Measurements from ENCODE around the gene COL4A6.

DNA sequence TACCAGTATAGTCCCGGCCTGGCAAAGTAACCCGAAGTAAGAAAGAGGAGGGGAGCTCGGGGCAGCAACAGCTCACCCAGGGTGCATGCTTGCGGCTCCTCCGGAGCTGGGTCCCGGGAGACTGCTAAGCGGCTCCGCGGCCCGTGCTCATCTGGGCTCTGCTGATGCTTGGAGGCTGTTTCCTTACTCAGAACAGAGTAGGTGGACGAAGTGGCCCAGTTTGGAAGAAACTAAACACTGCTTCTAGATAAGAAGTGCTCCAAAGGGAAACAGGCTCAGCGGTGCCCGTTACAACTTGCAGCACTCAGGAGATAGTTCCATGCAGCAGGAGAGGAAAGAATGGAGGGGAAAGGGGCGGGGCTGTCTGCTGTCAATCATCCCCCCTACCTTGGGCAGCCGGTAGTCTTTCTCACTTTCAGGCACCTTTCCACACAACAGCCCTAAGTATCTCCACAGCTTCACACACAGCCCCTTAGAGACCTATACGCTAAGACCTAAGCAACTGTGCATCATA is at the start of gene COL4A6:
- TF ChIP-seq, protein P1, sequence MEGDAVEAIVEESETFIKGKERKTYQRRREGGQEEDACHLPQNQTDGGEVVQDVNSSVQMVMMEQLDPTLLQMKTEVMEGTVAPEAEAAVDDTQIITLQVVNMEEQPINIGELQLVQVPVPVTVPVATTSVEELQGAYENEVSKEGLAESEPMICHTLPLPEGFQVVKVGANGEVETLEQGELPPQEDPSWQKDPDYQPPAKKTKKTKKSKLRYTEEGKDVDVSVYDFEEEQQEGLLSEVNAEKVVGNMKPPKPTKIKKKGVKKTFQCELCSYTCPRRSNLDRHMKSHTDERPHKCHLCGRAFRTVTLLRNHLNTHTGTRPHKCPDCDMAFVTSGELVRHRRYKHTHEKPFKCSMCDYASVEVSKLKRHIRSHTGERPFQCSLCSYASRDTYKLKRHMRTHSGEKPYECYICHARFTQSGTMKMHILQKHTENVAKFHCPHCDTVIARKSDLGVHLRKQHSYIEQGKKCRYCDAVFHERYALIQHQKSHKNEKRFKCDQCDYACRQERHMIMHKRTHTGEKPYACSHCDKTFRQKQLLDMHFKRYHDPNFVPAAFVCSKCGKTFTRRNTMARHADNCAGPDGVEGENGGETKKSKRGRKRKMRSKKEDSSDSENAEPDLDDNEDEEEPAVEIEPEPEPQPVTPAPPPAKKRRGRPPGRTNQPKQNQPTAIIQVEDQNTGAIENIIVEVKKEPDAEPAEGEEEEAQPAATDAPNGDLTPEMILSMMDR (IDR thresholded peaks at IDR 0.05; ENCODE audit: low read length): no peak
- no peak for TF ChIP-seq EZH2 (IDR thresholded peaks at IDR 0.05; ENCODE audit: borderline replicate concordance, low read length)

All from OCI-LY1 (cell line).